AG08396 (cell line): Measurements from ENCODE around the gene ARHGAP42.

Experiments
- DNase-seq: peaks from one replicate; pipeline ENCODE4 v3.0.0; 2012; ENCODE audit warnings: low spot score, mixed read lengths

ARHGAP42 gene

DNA sequence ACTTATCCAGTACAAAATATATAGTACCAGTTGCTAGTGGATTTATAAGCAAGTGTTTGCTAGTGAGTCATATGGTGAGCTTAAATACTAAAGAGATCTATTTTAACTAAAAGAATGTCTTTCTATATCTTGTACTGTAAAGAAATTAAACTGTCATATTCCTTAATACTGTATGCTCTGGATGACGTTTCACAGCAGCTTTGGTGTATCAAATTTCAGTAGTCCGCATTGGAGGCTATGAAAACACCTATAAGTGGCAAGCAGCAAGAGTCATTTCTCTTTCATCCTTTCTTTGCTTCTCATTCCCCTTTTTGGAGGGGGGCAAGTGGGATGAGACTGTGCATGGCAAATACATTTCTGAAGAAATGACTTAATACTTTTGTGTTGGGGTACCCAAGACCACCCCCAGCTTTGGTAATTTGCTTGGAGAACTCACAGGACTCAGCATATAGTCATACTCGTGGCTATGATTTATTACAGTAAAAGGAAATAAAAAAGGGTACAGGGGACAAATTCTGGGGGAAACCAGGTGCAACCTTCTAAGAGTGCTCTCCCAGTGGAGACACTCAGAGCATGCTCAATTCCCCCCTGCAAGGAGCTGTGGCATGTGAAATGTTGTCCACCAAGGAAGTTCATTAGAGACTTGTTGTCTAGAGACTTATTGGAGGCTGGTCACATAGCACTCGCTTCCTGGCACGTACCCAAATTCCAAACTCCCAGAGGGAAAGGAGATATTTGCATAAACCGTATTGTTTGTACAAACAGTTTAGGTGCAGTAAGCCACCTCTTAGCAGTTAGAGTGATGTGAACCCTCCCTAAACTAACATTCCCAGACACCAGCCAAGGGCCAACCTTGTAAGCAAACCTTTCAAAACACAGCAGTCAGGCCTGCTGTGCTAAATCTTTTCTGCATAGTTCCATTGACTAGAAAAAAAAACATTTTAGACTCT is 231.7 kb downstream of the ARHGAP42 start:
- no peak for DNase-seq

DNA sequence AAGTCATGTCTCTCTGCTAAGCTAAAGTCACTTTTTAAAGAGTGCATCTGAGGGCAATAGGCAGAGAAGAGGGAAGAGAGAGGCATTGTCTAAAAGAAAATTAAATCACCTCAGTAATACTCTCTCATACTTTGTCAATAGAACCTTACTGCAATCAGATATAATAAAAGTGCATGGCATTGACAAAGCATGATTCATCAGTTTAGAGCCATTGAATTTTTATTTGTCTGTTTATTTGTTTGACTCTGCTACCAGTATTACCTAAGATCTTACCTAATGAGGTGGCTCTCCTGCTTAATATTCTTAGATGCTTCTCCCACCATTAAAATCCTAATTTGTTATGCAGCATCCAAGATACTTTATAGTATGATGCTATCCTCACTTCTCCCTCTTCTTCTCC is 233.5 kb downstream of the ARHGAP42 start:
- DNase-seq = no peak

DNA sequence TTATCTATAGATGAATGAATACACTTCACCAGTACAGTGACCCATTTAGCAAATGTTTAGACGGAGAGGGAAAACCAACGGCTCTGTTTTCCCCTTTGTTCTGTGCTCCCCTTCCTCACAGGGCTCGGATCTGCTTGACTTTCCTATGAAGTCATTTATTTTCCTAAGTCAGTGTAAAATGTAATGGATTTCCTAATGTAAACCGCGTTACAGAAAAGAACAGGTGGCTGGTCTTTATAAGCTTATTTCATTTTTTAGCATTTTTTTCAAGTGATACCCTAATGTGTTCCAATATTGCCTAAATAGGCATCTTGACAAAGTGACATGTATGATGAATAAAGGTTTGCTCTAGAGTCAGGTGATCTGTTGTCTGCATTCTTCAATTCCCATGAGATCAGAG is 235.0 kb downstream of the ARHGAP42 start:
- DNase-seq = no peak

DNA sequence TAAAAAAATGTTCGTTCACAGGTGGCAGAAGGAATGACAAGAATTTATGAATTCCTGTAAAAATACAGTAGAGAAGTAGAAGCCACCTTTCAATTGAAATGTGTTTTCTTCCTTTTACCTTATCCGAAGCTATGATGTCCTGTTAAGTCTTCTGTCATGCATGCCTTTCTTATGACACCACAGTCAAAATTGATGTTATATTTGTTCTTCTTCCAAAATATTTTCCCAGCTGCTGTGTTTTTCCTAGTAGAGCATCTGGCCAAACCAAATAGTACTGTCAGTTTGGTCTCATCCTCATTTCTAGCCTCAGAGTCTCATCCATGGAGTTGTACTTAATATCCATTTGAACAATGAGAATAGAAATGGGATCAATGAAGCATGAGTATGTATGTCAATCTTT is 236.5 kb downstream of the ARHGAP42 start:
- no peak for DNase-seq

DNA sequence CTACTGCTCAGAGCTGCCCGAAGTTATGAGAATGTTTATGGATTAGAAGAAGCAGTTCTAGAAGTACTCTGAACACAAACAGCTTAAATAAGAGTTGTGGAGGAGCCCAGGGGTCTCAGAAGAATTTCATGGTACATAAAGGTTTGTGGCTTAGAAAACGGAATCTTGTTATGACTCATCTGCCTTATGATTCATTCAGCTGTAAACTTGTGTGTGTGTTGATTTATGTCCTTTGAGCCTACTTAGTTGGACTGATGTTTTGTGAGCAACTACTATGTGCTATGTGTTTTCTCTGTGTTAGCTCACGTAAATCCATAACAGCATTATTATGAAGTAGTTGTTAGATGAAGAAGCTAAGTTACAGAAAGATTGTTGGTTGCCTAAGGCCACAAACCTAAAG is 238.8 kb downstream of the ARHGAP42 start:
- DNase-seq = no peak

DNA sequence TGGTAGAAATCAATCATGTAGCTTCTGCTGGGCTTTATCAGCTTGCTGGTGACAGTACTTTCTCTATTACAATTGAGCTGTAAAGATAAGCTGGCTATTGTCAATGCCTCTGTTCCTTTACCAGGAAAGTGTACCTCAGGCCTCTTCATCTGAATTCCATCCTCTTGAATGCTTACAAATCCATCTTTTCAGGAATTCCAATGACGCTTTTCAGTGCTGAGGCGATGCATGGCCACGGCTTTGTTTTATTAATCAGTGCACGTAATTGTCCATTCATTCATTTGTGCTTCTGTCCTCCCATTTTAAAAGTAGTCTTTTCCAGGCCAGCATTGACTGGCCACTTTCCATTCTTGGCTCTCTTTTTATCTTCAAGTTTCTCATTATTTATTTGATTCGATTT is 240.5 kb downstream of the ARHGAP42 start:
- DNase-seq = no peak

DNA sequence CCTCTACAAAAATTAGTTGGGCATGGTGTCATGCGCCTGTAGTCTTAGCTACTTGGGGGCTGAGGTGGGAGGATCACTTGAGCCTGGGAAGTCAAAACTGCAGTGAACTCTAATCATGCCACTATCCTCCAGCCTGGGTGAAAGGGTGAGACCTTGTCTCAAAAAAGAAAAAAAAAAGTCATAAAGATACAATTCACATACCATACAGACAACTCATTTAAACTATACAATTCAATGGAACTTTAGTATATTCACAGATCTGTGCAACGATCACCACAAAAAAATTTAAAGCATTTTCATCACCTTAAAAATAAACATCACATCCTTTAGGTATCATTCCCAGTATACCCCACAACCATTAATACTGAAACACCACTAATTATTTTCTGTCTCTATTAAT is 241.3 kb downstream of the ARHGAP42 start:
- no peak for DNase-seq

DNA sequence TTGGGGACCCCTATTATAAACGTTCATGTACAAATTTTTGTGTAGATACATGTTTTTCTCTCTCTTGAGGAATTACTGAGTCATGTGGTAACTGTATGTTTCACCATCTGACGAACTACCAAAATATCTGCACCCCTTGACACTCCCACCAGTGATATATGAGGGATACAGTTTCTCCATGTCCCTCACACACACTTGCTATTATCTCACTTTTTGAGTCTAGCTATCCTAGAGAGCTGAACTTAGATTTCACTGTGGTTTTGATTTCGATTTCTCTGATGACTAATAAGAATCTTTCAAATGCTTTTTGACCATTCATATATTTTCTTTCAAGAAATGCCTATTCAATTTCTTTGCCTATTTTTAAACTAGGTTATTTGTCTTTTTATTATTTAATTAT is 242.3 kb downstream of the ARHGAP42 start:
- DNase-seq = peak; percentile 4

DNA sequence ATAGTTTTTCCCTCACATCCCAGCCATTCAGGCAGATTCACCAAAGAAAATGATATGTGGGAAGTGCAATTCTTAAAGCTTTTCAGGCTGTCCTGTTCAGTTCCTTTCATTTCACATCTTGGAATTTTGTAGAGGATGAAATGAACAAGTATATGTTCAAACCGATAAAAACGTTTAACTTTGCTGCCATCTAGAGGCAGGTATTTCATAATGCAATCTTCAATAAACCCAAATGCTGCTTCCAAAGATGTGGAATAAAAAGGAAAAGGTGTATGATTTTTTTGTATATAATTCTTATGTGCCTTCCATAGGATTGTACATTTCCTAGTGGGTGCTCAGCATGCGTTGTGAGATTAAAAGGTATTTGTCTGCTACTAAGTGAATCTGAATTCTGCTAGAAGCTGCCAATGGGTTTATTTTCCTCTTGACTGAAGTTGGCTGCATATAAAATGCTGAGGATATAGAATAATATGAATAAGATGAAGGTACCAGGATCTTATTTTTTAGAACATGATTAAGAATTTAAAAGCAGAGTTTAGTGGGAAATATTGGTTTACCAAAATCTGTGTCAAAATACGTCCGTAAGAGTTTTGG is 243.2 kb downstream of the ARHGAP42 start:
- DNase-seq = peak; percentile 23

DNA sequence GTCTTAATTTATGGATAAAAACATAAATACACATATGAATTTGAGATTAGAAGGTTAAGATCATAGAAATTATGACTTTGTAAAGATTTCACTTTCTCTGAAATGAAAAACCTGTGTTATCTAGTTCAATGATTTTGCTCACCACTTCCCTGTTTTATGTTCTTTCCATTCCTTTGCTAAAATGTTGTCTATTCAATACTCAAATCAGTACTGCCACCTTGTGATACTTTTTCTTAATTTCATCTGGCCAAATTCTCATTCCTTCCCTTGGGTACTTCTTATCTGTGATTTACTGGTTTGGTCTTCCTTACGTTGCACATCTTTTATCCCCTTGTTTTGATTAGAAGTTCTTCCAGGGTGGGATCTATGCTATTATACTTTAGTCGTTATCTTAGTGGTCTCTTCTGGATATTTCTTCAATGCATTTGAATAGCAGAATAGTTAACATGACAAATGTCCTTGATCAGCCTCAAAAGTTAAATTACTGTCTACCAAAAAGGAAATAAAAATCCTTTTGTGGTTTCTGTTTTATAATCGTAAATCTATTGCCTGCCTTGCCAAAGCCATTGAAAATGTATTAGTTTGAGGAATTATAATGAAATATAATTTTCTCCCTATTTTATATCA is 245.5 kb downstream of the ARHGAP42 start:
- peak; percentile 14 for DNase-seq

DNA sequence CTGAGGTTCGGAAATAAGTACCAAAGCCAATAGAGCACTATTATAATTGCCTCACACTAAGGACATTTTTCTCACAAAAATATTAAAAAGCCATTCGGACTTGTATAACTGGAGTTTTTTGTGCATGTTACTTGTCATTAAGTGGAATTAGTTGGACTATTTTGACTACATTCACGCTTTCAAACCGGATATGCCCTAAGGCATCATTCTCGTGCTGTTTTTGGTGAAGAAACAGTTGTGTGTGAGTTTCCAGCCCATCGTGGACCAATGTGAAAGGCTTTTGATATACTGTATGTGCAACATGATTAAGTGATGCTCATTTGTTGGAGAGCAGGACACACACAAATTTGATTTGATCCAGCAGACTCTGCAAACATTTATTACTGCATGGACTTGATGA is 249.7 kb downstream of the ARHGAP42 start:
- DNase-seq = no peak

DNA sequence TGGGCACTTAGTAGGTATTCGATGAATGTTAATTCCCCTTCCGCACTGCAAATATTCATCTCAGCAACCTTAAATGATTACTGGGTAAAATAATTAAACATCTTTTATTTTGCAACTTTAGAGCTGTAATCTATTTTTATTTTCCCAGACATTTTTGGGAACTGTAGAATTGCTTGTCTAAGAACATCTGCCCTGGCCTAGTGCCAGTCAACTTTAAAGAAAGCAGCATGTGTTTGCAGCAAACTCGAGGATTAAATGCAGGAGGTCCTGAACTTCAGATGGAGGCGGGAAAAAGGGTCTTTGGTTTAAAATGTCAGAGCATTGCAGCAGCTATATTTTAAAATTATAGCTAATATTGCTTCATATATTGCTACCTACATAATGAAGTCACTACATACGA is 252.5 kb downstream of the ARHGAP42 start:
- no peak for DNase-seq

DNA sequence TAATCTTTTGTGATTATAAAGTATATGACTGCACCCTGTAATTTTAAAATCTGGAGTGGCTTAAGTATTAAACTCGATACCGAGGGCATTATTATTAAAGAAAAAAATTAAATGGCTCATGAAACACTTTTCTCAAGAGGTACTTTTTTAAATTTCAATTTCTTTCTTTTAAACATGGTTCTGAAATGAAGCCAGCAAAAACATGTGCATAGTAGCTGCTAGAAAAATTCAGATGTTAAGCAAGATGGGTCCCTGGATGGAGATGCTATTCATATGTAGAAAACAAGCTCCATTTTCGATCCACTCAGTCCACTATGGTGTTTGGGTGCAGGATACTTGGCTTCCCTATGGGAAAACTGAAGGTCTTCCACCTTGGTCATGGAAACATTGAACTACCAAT is 253.0 kb downstream of the ARHGAP42 start:
- DNase-seq = no peak

DNA sequence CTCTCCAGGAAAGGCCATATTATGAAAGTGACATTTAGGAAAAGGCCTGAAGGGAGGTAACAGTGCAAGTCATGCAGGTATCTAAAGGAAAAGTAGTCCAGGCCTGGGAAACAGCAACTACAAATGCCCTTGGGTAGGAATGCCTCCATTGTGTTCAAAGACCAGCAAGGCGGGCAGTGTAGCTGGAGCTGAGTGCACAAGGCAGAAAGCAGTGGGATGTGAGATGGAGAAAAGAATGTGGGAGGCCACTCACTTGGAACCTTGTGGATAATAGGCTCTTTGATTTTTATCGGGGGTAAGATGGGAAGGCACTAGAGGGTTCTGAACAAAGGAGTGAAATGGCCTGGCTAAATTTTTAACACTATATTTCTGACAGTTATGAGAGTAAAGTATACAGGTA is 253.9 kb downstream of the ARHGAP42 start:
- no peak for DNase-seq

DNA sequence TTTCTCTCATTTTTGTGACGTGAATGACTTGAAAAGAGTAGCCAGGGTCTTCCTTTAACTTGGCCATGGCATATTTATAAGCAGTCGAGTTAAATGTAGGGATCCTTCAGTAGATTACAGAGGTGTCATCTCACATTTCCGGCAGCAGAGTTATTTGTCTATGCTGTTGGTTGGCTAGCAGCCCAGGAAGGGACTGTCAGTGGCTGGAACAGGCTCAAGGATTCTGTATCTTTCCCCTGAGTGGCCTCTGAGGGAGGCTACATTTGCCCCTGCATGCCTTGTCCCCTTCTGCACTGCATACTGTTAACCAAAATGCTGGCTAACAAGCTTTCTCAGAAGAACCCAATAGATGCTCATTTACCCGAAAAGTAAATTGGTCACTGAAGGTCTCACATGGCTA is 254.9 kb downstream of the ARHGAP42 start:
- DNase-seq = no peak

DNA sequence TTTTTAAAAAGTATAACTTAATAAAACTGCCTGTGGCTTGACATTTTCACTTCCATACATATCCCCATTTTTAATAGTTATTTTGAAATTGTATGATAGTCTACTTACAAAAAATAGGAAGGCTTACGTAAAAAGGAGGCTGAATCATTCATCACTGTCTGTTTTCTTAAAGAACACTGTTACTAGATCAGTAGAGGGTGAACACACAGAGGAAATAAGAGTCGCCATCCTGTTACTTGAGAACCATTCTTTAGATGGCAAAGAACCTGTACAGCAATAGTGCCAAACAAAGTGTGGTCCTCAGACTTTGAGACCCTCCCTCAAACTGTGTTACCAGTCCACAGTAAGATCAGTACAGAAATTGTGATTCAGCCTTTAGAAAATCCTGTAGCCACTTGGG is 261.8 kb downstream of the ARHGAP42 start:
- no peak for DNase-seq

DNA sequence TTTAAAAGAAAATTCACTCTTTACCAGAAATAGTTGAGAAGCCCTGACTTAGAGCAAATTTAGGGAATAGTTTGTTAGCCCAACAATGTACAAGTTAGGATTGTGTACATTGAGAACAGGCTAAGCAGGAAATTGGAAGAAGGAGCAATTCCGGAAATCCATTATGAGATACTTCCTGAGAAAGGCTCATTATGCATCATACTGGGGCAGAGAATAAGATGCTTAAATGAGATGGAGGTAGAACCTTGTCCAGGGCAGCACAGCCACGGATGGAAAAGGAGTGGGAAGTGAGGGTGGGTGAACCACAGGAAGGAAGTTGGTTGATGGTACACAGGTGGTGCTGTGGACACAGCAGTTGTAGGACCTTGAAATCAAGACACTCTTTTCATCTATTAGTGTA is 262.4 kb downstream of the ARHGAP42 start:
- DNase-seq = no peak

DNA sequence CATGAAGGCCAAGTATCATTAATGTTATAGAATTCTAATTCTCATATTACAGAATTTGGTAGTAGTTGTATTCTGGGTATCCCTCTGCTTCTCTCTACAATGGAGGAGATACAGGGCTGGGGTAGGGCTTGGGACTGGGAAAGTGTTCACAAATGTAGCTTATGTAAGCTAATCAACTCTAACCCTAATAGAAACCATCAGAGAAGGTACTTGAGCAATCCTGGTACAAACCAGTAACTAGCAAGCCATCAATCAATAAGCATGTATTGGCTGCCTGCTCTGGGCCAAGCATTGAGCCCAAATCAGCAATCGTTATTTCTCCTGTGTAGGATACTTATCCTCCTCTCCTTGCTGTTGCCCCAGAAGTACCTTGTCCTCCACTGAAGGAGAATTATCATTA is 268.2 kb downstream of the ARHGAP42 start:
- DNase-seq = no peak

DNA sequence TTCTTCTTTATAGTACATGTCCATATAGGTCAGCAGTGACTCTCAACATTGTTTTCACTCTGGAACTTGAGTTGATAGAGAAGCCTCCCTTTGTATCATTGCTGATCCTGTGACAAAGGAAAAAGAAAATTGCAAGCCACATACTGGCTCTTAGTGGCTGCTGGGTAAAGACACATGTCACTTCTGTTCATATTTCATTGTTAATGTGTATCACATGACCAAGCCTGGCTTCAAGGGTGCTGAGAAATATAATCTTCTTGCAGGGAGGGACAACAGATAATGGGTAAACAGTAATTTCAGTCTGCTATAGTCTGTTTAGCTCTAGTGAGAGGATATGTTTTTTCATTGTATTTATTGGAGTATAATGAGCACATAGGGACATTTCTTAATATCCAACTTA is 269.3 kb downstream of the ARHGAP42 start:
- no peak for DNase-seq

DNA sequence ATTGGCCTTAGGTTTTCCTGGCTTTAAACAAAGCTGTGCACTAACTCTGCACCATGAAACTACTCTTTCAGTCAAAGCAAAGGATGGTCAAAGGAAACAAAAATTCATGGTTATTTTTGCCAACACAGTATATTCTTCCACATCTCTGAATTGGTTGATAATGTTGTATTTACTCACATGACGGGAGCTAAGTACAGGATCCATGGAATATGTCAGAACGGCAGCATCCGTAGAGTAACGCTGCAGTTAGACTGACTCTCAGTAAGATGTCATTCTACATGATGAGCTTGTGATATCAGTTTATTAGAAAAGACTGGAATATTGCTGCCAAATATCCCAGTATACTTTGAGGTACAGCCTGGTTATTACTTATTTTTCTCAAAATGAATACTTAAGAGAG is 270.4 kb downstream of the ARHGAP42 start:
- DNase-seq = no peak

DNA sequence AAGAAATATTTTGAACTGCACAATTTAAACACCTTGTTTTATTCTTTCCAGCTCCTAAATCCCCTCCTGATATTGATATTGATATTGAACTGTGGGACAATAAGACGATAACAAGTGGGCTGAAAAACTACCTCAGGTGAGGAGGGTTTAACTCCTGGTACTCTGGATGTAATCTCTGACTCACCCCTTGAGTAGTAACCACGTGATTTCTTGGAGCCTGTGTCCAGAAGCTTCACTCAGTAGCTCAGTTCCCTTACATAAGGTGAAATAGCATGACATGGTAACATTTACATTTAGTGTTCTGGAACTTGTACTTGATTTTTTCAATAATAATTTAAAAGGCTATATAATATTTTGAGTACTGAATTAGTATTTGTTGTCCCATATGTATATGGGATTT is 274.5 kb downstream of the ARHGAP42 start:
- DNase-seq = no peak

DNA sequence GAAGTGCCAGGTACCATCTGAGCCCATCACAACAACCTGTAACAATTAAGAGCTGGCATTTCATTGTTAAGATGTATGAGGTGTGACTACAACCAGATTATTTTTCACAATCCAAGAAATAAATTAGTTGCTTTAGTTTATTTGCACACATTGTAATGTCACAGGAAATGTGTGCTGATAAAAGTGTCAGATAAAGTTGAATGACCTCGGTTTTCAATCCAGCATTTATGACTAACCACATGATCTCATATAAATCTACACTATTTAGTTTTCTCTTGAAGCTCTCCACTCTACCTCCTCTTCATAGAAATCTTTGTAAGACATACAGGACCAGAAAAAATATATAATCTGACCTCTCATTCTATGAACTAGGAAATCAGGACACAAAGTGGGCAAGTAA is 276.3 kb downstream of the ARHGAP42 start:
- no peak for DNase-seq

DNA sequence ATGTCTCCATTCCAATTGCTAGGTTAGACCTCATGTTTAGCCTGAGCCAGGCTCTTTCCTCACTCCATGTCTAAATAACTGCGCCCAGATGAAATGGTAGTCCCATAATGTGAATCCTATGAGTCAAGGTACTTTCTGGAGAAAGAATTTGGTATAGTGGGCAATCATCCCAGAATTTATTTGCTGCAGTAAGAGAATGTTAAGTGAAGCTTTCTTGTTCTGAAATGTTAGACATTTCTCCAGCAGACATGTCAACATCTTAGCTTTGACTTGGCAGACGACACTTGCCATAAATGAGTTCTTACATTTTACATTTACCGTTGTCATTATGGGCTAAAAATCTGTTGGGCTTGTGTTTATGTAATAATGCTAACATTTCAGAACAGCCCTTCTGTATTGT is 277.3 kb downstream of the ARHGAP42 start:
- no peak for DNase-seq
